SK-N-SH (cell line): ENCODE measurements around the gene ICE1. TPM values are rescaled to one million over a fixed set of nuclear protein-coding genes. Genes with fewer than 3 reads are reported as not detected.

ENCODE experiments used
- CTCF ChIA-PET: fragments of 300-600, 350-600 bp; formaldehyde crosslinking; extraction: SDS; loops from one replicate; lab custom pipeline; 2021; lab: Yijun Ruan, JAX
- POLR2A ChIA-PET: fragments of 350-600 bp; sonication (Branson Sonifier 250); formaldehyde crosslinking; extraction: SDS; loops from one replicate; lab custom pipeline; 2020; ENCODE audit warnings: antibody characterized with exemption, inconsistent platforms; lab: Yijun Ruan, JAX
- DNase-seq: peaks from one replicate; pipeline ENCODE4 v3.0.0; 2012
- H2AFZ ChIP-seq: fragments of 200-600 bp; sonication (generic); 2 replicates; pipeline ENCODE4 v1.8.1; 2016; ENCODE audit warnings: antibody characterized with exemption, mild to moderate bottlenecking, low read depth
- H3F3A ChIP-seq: fragments of 200-600 bp; sonication (generic); replicated peaks from 2 replicates; pipeline ENCODE3; 2016; ENCODE audit warnings: antibody characterized with exemption, mild to moderate bottlenecking; ENCODE audit not compliant: insufficient read depth
- H3K27ac ChIP-seq, 2 experiments: fragments of 200-500 bp in 1 of 2; fragments of 200-600 bp in 1 of 2; sonication (Bioruptor generic) in 1 of 2; sonication (generic), shearing (Covaris generic) in 1 of 2; 2 replicates each; pipeline versions ENCODE4 v1.5.1 to v1.6.1; 2014 to 2016; ENCODE audit warnings: low read depth in 2 of 2, inconsistent platforms in 1 of 2, low read length in 1 of 2, mild to moderate bottlenecking in 1 of 2, mixed read lengths in 1 of 2
- H3K27me3 ChIP-seq: fragments of 200-600 bp; sonication (generic), shearing (Covaris generic); 2 replicates; pipeline ENCODE4 v1.6.1; 2016; ENCODE audit warnings: mixed run types; ENCODE audit not compliant: insufficient read depth
- H3K36me3 ChIP-seq, 2 experiments: fragments of 200-500 bp in 1 of 2; fragments of 200-600 bp in 1 of 2; sonication (Bioruptor generic) in 1 of 2; sonication (generic) in 1 of 2; replicated peaks in 1 of 2; 2 replicates each; pipeline versions ENCODE3 to v1.5.1; 2014 to 2016; ENCODE audit warnings: low read length in 1 of 2, mild to moderate bottlenecking in 1 of 2; ENCODE audit not compliant: insufficient read depth in 2 of 2, control insufficient read depth in 1 of 2
- H3K4me1 ChIP-seq, 2 experiments: fragments of 200-500 bp in 1 of 2; fragments of 200-600 bp in 1 of 2; sonication (Bioruptor generic) in 1 of 2; sonication (generic), shearing (Covaris generic) in 1 of 2; 2 replicates each; pipeline versions ENCODE4 v1.5.1 to v1.6.1; 2014 to 2016; ENCODE audit warnings: low read depth in 1 of 2, low read length in 1 of 2, mixed run types in 1 of 2; ENCODE audit not compliant: insufficient read depth in 2 of 2, control insufficient read depth in 1 of 2
- H3K4me2 ChIP-seq: fragments of 200-600 bp; sonication (generic), shearing (Covaris generic); 2 replicates; pipeline ENCODE4 v1.6.1; 2017; ENCODE audit warnings: mixed run types
- H3K4me3 ChIP-seq, 2 experiments: fragments of 200-500 bp in 1 of 2; fragments of 200-600 bp in 1 of 2; sonication (Bioruptor generic) in 1 of 2; sonication (generic), shearing (Covaris generic) in 1 of 2; 2 replicates each; pipeline versions ENCODE4 v1.5.1 to v1.8.1; 2014 to 2016; ENCODE audit warnings: low read depth in 2 of 2, inconsistent platforms in 1 of 2, low read length in 1 of 2, mild to moderate bottlenecking in 1 of 2, mixed read lengths in 1 of 2, moderate library complexity in 1 of 2
- H3K79me2 ChIP-seq: fragments of 200-600 bp; sonication (generic); 2 replicates; pipeline ENCODE4 v1.8.1; 2017; ENCODE audit warnings: mild to moderate bottlenecking; ENCODE audit not compliant: insufficient read depth
- H3K9ac ChIP-seq: fragments of 200-600 bp; sonication (generic); 2 replicates; pipeline ENCODE4 v1.6.1; 2017; ENCODE audit warnings: mixed run types
- H3K9me2 ChIP-seq: fragments of 200-600 bp; sonication (generic); 2 replicates; pipeline ENCODE4 v1.6.1; 2017; ENCODE audit warnings: mixed run types
- H3K9me3 ChIP-seq: fragments of 200-600 bp; sonication (generic); 2 replicates; pipeline ENCODE4 v1.6.1; 2017; ENCODE audit warnings: mixed run types, mild to moderate bottlenecking, moderate library complexity
- H4K20me1 ChIP-seq: fragments of 200-600 bp; sonication (generic); 2 replicates; pipeline ENCODE4 v1.6.1; 2017; ENCODE audit warnings: mild to moderate bottlenecking, mixed run types; ENCODE audit not compliant: insufficient read depth
- CHD2 ChIP-seq: fragments of 150-350 bp; IDR thresholded peaks from 2 replicates; pipeline ENCODE4 v1.6.1; 2018; ENCODE audit warnings: low read length; ENCODE audit not compliant: partially characterized antibody
- EP300 ChIP-seq, 2 experiments: IDR thresholded peaks; 2 replicates each; pipeline versions ENCODE4 v1.4.0 to v1.6.1; 2012; ENCODE audit warnings: borderline replicate concordance in 1 of 2, low read depth in 1 of 2, low read length in 1 of 2
- EZH2phosphoT487 ChIP-seq: fragments of 200-600 bp; sonication (generic); IDR thresholded peaks from 2 replicates; pipeline ENCODE4 v1.6.1; 2017; ENCODE audit warnings: low read depth, mixed run types, mild to moderate bottlenecking, antibody characterized with exemption, moderate library complexity, borderline replicate concordance
- FOXM1 ChIP-seq: IDR thresholded peaks from 2 replicates; pipeline ENCODE4 v1.4.0; 2012; ENCODE audit warnings: low read depth, mild to moderate bottlenecking
- GATA2 ChIP-seq: sonication (generic); formaldehyde crosslinking; IDR thresholded peaks from 2 replicates; pipeline ENCODE4 v1.5.0; 2020; ENCODE audit warnings: mild to moderate bottlenecking, missing genetic modification reagents
- JUND ChIP-seq: IDR thresholded peaks from 2 replicates; pipeline ENCODE4 v1.4.0; 2012
- NRF1 ChIP-seq: IDR thresholded peaks from 2 replicates; pipeline ENCODE4 v1.6.1; 2012; ENCODE audit warnings: low read depth, mild to moderate bottlenecking, low read length
- POLR2AphosphoS5 ChIP-seq: IDR thresholded peaks from 2 replicates; pipeline ENCODE4 v1.6.1; 2012; ENCODE audit warnings: low read depth, low read length
- RAD21 ChIP-seq: IDR thresholded peaks from 2 replicates; pipeline ENCODE4 v1.6.1; 2012; ENCODE audit warnings: mild to moderate bottlenecking, low read length
- RFX5 ChIP-seq: IDR thresholded peaks from 2 replicates; pipeline ENCODE4 v1.6.1; 2012; ENCODE audit warnings: mild to moderate bottlenecking, improper control_type of control experiment, low read length
- YY1 ChIP-seq: IDR thresholded peaks from 2 replicates; pipeline ENCODE4 v1.4.0; 2012; ENCODE audit warnings: low read depth, mild to moderate bottlenecking
- ZBTB33 ChIP-seq: IDR thresholded peaks from 2 replicates; pipeline ENCODE4 v1.4.0; 2012; ENCODE audit warnings: low read depth, borderline replicate concordance
- WGBS: methylation state at CpG from one replicate; pipeline ENCODE4 v1.1.6; 2017; ENCODE audit warnings: low lambda C conversion rate; 5-methylcytosine and 5-hydroxymethylcytosine counted together
- polyA plus RNA-seq, 3 experiments: library from polyadenylated mRNA; depleted of rRNA; stranded (reverse); fragments of >200 nt; gene quantifications; 2 replicates each; pipeline ENCODE4 v1.2.3, GENCODE V29; 2012
- TF ChIP-seq, protein P1 (sequence below): fragments of 200-600 bp; sonication (generic); IDR thresholded peaks from 2 replicates; pipeline ENCODE4 v1.6.1; 2017; ENCODE audit warnings: antibody characterized with exemption, mild to moderate bottlenecking, moderate library complexity
- TF ChIP-seq, protein P2 (sequence below): IDR thresholded peaks from 2 replicates; pipeline ENCODE4 v1.4.0; 2012; ENCODE audit warnings: low read depth, borderline replicate concordance

Gene ICE1
- polyA plus RNA-seq, 1 of the 3 experiments (the other 2 are of a cell fraction) = 9.4 TPM

DNA sequence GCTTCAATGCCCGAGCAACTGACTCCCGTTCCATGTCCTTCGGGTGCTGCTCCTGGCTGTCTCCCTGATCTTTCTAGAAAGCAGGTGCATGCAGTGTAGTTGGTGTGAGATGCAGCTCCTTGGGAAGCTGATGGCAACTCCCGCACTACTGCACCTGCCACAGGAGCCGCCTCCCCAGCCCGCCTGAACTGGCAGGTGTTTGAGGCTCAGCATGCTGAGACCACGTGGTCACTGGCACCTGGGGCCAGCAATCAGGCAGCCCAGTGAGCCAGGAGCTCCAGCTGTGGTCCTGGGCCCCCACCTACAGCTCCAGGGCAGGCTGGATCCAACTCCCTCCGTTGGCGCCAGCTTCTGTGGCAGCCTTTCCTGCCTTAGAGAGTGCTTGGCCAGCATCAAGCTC is 111.5 kb downstream of the ICE1 start:
- Histone ChIP-seq H3K4me1 (peaks cover 0 to 8% of the 10 kb centered on the region in 2 experiments; a peak in 1 of 4 replicates), H3K9me3 (no peaks in the 10 kb centered on the region), H3F3A (no peaks in the 10 kb centered on the region), H3K27ac (no peak overlapping the region), H3K27me3 (no peaks in the 10 kb centered on the region), H3K4me2 (no peak overlapping the region), H3K36me3 (no peaks in the 10 kb centered on the region), H4K20me1 (no peaks in the 10 kb centered on the region), H3K9ac (no peak overlapping the region), H2AFZ (no peak overlapping the region), H3K79me2 (no peaks in the 10 kb centered on the region), H3K4me3 (no peak overlapping the region), H3K9me2 (no peaks in the 10 kb centered on the region)
- no peak for DNase-seq
- ChIA-PET POLR2A (interaction anchor here (0.8 kb wide), 1 partner anchor 82 kb away, joined by 3 read pairs; no protein-coding TSS in a partner anchor), CTCF (interaction anchor here (0.9 to 2.0 kb wide), 2 partner anchors 10 to 37 kb away, joined by 3 to 6 read pairs; no protein-coding TSS in a partner anchor)
- TF ChIP-seq CHD2 (no peak), EP300 (IDR thresholded peaks at IDR 0.05; ENCODE audit: borderline replicate concordance in 1 of 2, low read depth in 1 of 2, low read length in 1 of 2) (no peak), RAD21 (no peak), RFX5 (no peak), NRF1 (no peak), ZBTB33 (no peak), GATA2 (CRISPR knock-in tag) (no peak), POLR2AphosphoS5 (no peak), FOXM1 (no peak), EZH2phosphoT487 (no peak), YY1 (no peak), JUND (no peak)
- TF ChIP-seq, protein P1, sequence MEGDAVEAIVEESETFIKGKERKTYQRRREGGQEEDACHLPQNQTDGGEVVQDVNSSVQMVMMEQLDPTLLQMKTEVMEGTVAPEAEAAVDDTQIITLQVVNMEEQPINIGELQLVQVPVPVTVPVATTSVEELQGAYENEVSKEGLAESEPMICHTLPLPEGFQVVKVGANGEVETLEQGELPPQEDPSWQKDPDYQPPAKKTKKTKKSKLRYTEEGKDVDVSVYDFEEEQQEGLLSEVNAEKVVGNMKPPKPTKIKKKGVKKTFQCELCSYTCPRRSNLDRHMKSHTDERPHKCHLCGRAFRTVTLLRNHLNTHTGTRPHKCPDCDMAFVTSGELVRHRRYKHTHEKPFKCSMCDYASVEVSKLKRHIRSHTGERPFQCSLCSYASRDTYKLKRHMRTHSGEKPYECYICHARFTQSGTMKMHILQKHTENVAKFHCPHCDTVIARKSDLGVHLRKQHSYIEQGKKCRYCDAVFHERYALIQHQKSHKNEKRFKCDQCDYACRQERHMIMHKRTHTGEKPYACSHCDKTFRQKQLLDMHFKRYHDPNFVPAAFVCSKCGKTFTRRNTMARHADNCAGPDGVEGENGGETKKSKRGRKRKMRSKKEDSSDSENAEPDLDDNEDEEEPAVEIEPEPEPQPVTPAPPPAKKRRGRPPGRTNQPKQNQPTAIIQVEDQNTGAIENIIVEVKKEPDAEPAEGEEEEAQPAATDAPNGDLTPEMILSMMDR = no peak
- TF ChIP-seq, protein P2, sequence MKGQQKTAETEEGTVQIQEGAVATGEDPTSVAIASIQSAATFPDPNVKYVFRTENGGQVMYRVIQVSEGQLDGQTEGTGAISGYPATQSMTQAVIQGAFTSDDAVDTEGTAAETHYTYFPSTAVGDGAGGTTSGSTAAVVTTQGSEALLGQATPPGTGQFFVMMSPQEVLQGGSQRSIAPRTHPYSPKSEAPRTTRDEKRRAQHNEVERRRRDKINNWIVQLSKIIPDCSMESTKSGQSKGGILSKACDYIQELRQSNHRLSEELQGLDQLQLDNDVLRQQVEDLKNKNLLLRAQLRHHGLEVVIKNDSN = no peak
- WGBS = 40% methylated on average over 3 of the region's 9 CpGs
